H1 (cell line): ENCODE results near the gene PRODH. TPM values are rescaled to one million over a fixed set of nuclear protein-coding genes. Genes with fewer than 3 reads are reported as not detected.

Experiments used
- CTCF ChIA-PET: fragments of 300-600 bp; sonication (Branson Sonifier 250); formaldehyde crosslinking; loops from one replicate; lab custom pipeline; 2021; ENCODE audit not compliant: partially characterized antibody; lab: Charles Lee
- POLR2A ChIA-PET: fragments of 300-600 bp; sonication (Branson Sonifier 250); formaldehyde crosslinking; loops from one replicate; lab custom pipeline; 2021; ENCODE audit warnings: inconsistent platforms; ENCODE audit not compliant: partially characterized antibody; lab: Charles Lee
- DNase-seq, 2 experiments: peaks; one replicate each; pipeline versions ENCODE4 v3.0.0 to v3.0.0-alpha.2; 2010 to 2022; ENCODE audit warnings: low spot score in 2 of 2, low read depth in 1 of 2, mixed read lengths in 1 of 2
- FAIRE-seq: peaks from 2 replicates; lab custom pipeline; 2011; peaks lifted over from hg19 to GRCh38; lab: Jason Lieb, UNC
- H2AFZ ChIP-seq: 2 replicates; pipeline ENCODE4 v1.8.1; 2012; ENCODE audit warnings: low read length, inconsistent platforms
- H2AK5ac ChIP-seq: 2 replicates; pipeline ENCODE4 v1.6.1; 2013; ENCODE audit warnings: low read depth, low read length
- H2BK120ac ChIP-seq: replicated peaks from 2 replicates; pipeline ENCODE3; 2013; ENCODE audit warnings: low read depth, low read length, inconsistent platforms
- H2BK12ac ChIP-seq: 2 replicates; pipeline ENCODE4 v1.6.1; 2013; ENCODE audit warnings: low read depth, low read length
- H2BK15ac ChIP-seq: 2 replicates; pipeline ENCODE4 v1.6.1; 2013; ENCODE audit warnings: low read length
- H2BK20ac ChIP-seq: 2 replicates; pipeline ENCODE4 v1.6.1; 2013; ENCODE audit warnings: low read length
- H2BK5ac ChIP-seq: 2 replicates; pipeline ENCODE4 v1.6.1; 2013; ENCODE audit warnings: low read depth, low read length
- H3K14ac ChIP-seq: 2 replicates; pipeline ENCODE4 v1.6.1; 2013; ENCODE audit warnings: inconsistent platforms; ENCODE audit not compliant: insufficient read length
- H3K18ac ChIP-seq: 2 replicates; pipeline ENCODE4 v1.6.1; 2013; ENCODE audit warnings: low read length; ENCODE audit errors: extremely low read depth
- H3K23ac ChIP-seq: 2 replicates; pipeline ENCODE4 v1.6.1; 2013; ENCODE audit warnings: inconsistent platforms; ENCODE audit not compliant: insufficient read length
- H3K23me2 ChIP-seq: 2 replicates; pipeline ENCODE4 v1.6.1; 2013; ENCODE audit warnings: low read depth, low read length
- H3K27ac ChIP-seq: 2 replicates; pipeline ENCODE4 v1.6.1; 2011; ENCODE audit warnings: low read depth, low read length, inconsistent platforms
- H3K27me3 ChIP-seq, 4 experiments: replicated peaks in 1 of 4; 1 replicate in 1 of 4; 2 replicates in 3 of 4; pipeline versions ENCODE4 v1.6.1 to v1.8.1; 2011 to 2013; ENCODE audit warnings: low read length in 3 of 4, mild to moderate bottlenecking in 3 of 4, inconsistent platforms in 2 of 4, mixed read lengths in 2 of 4, moderate library complexity in 1 of 4; ENCODE audit not compliant: control insufficient read depth in 3 of 4, insufficient read depth in 3 of 4; ENCODE audit errors: extremely low read depth in 1 of 4
- H3K36me3 ChIP-seq, 4 experiments: 2 replicates each; pipeline versions ENCODE4 v1.6.1 to v1.8.1; 2011 to 2013; ENCODE audit warnings: mild to moderate bottlenecking in 4 of 4, low read length in 3 of 4, moderate library complexity in 2 of 4, control low read depth in 1 of 4, inconsistent platforms in 1 of 4; ENCODE audit not compliant: insufficient read depth in 4 of 4, control insufficient read depth in 2 of 4
- H3K4ac ChIP-seq: replicated peaks from 2 replicates; pipeline ENCODE3; 2013; ENCODE audit warnings: low read length, low read depth, mixed read lengths, inconsistent platforms; ENCODE audit not compliant: insufficient read length
- H3K4me1 ChIP-seq, 4 experiments: replicated peaks in 1 of 4; 1 replicate in 1 of 4; 2 replicates in 3 of 4; pipeline versions ENCODE4 v1.6.1 to v1.8.1; 2011 to 2013; ENCODE audit warnings: low read length in 3 of 4, inconsistent platforms in 2 of 4, mixed read lengths in 1 of 4; ENCODE audit not compliant: insufficient read depth in 4 of 4, control insufficient read depth in 3 of 4
- H3K4me2 ChIP-seq, 2 experiments: 2 replicates each; pipeline versions ENCODE4 v1.6.1 to v1.8.1; 2011 to 2013; ENCODE audit warnings: low read depth in 2 of 2, low read length in 2 of 2, control low read depth in 1 of 2, inconsistent platforms in 1 of 2, mild to moderate bottlenecking in 1 of 2; ENCODE audit not compliant: insufficient read depth in 1 of 2
- H3K4me3 ChIP-seq, 4 experiments: fragments of 200-600, 300-600 bp in 1 of 4; sonication (generic), shearing (Covaris generic), sonication (Bioruptor Twin) in 1 of 4; 2 replicates each; pipeline versions ENCODE4 v1.5.1 to v1.8.1; 2011 to 2016; ENCODE audit warnings: low read length in 4 of 4, low read depth in 3 of 4, control low read depth in 2 of 4, inconsistent platforms in 2 of 4, mild to moderate bottlenecking in 2 of 4, mixed read lengths in 1 of 4, moderate library complexity in 1 of 4; ENCODE audit not compliant: insufficient read depth in 2 of 4; ENCODE audit errors: extremely low read depth in 1 of 4
- H3K56ac ChIP-seq: replicated peaks from 2 replicates; pipeline ENCODE3; 2013; ENCODE audit warnings: low read depth, mild to moderate bottlenecking, mixed read lengths, low read length, inconsistent platforms; ENCODE audit not compliant: insufficient read length
- H3K79me1 ChIP-seq: 2 replicates; pipeline ENCODE4 v1.6.1; 2013; ENCODE audit warnings: low read depth, low read length, control low read depth
- H3K79me2 ChIP-seq, 2 experiments: 2 replicates each; pipeline versions ENCODE4 v1.6.1 to v1.8.1; 2012 to 2013; ENCODE audit warnings: low read length in 2 of 2, mild to moderate bottlenecking in 2 of 2, inconsistent platforms in 1 of 2; ENCODE audit not compliant: insufficient read depth in 2 of 2, control insufficient read depth in 1 of 2
- H3K9ac ChIP-seq, 4 experiments: replicated peaks in 1 of 4; 1 replicate in 1 of 4; 2 replicates in 3 of 4; pipeline versions ENCODE4 v1.6.1 to v1.8.1; 2011 to 2013; ENCODE audit warnings: low read depth in 3 of 4, low read length in 3 of 4, control low read depth in 2 of 4, mild to moderate bottlenecking in 2 of 4, moderate library complexity in 2 of 4, inconsistent platforms in 1 of 4; ENCODE audit errors: extremely low read depth in 1 of 4
- H3K9me3 ChIP-seq, 2 experiments: 2 replicates each; pipeline versions ENCODE4 v1.6.1 to v1.8.1; 2012 to 2013; ENCODE audit warnings: mild to moderate bottlenecking in 2 of 2, moderate library complexity in 2 of 2, control low read depth in 1 of 2, inconsistent platforms in 1 of 2, low read depth in 1 of 2, low read length in 1 of 2, mixed read lengths in 1 of 2; ENCODE audit not compliant: insufficient read depth in 2 of 2
- H4K20me1 ChIP-seq, 2 experiments: replicated peaks in 1 of 2; 2 replicates each; pipeline versions ENCODE3 to v1.8.1; 2011 to 2013; ENCODE audit warnings: inconsistent platforms in 2 of 2, low read length in 2 of 2, mild to moderate bottlenecking in 1 of 2; ENCODE audit not compliant: insufficient read depth in 2 of 2, control insufficient read depth in 1 of 2
- H4K5ac ChIP-seq: 2 replicates; pipeline ENCODE4 v1.6.1; 2013; ENCODE audit warnings: low read length, low read depth, mixed read lengths, inconsistent platforms; ENCODE audit not compliant: insufficient read length
- H4K8ac ChIP-seq: 2 replicates; pipeline ENCODE4 v1.8.0; 2013; ENCODE audit warnings: mild to moderate bottlenecking, moderate library complexity, low read length, inconsistent platforms; ENCODE audit not compliant: insufficient read depth; ENCODE audit errors: extremely low read depth
- H4K91ac ChIP-seq: replicated peaks from 2 replicates; pipeline ENCODE3; 2013; ENCODE audit warnings: low read length, mixed read lengths, inconsistent platforms; ENCODE audit not compliant: insufficient read length
- ASH2L ChIP-seq: fragments of 200-600, 300-600 bp; sonication (generic); IDR thresholded peaks from one replicate; pipeline ENCODE4 v1.7.1; 2017; ENCODE audit warnings: low read length
- CHD2 ChIP-seq: IDR thresholded peaks from 2 replicates; pipeline ENCODE4 v1.6.1; 2012; ENCODE audit warnings: low read length, improper control_type of control experiment
- CREB1 ChIP-seq: IDR thresholded peaks from 2 replicates; pipeline ENCODE4 v1.6.1; 2012; ENCODE audit warnings: inconsistent platforms
- EZH2 ChIP-seq: fragments of 200-600 bp; sonication (generic); IDR thresholded peaks from 2 replicates; pipeline ENCODE4 v1.7.1; 2012; ENCODE audit warnings: low read depth, mild to moderate bottlenecking, moderate library complexity, low read length, inconsistent platforms; ENCODE audit not compliant: severe bottlenecking
- NANOG ChIP-seq: IDR thresholded peaks from 2 replicates; pipeline ENCODE4 v1.6.1; 2011; ENCODE audit warnings: low read length, low read depth, mild to moderate bottlenecking, inconsistent platforms; ENCODE audit not compliant: insufficient read depth, poor library complexity, severe bottlenecking
- RAD21 ChIP-seq, 2 experiments: IDR thresholded peaks in 1 of 2; conservative IDR thresholded peaks in 1 of 2; 2 replicates each; pipeline ENCODE4 v1.6.1; 2011; ENCODE audit warnings: low read depth in 2 of 2, low read length in 2 of 2, improper control_type of control experiment in 1 of 2, inconsistent platforms in 1 of 2, mild to moderate bottlenecking in 1 of 2, moderate library complexity in 1 of 2
- SP2 ChIP-seq: IDR thresholded peaks from 2 replicates; pipeline ENCODE4 v1.6.1; 2012; ENCODE audit warnings: mild to moderate bottlenecking, low read length, inconsistent platforms
- TAF1 ChIP-seq: IDR thresholded peaks from 2 replicates; pipeline ENCODE4 v1.6.1; 2011; ENCODE audit warnings: mild to moderate bottlenecking, low read depth, low read length
- TEAD4 ChIP-seq: IDR thresholded peaks from 2 replicates; pipeline ENCODE4 v1.6.1; 2012; ENCODE audit warnings: low read depth, low read length, inconsistent platforms, mixed read lengths
- USF2 ChIP-seq: IDR thresholded peaks from 2 replicates; pipeline ENCODE4 v1.6.1; 2011; ENCODE audit warnings: low read length, improper control_type of control experiment
- WGBS, 2 experiments: shearing (Covaris generic) in 1 of 2; methylation state at CpG; one replicate each; pipeline versions ENCODE4 v1.1.6 to v1.1.7; 2013 to 2015; ENCODE audit warnings: low lambda C conversion rate in 2 of 2, mixed read lengths in 2 of 2, inconsistent platforms in 1 of 2, low coverage in 1 of 2, missing lambda C conversion rate in 1 of 2; ENCODE audit not compliant: insufficient replicate concordance in 2 of 2, insufficient coverage in 1 of 2, insufficient read length in 1 of 2; ENCODE audit errors: extremely low coverage in 1 of 2, missing lambda C conversion rate in 1 of 2; 5-methylcytosine and 5-hydroxymethylcytosine counted together
- long read RNA-seq, 2 experiments: library from RNA in 1 of 2; library from capped mRNA in 1 of 2; stranded (forward); transcript quantifications; one replicate each; pipeline ENCODE4 v2.0.0, GENCODE V29; 2021; ENCODE audit warnings: inconsistent platforms in 1 of 2
- polyA minus RNA-seq, 3 experiments: library from RNA; depleted of rRNA, polyadenylated mRNA; stranded (reverse); fragments of >200 nt; gene quantifications; 1 replicate in 2 of 3; 2 replicates in 1 of 3; pipeline ENCODE4 v1.2.3, GENCODE V29; 2011
- polyA plus RNA-seq, 7 experiments: library from polyadenylated mRNA; depleted of rRNA in 3 of 7; stranded (reverse) in 5 of 7; unstranded in 2 of 7; fragments of >200 nt in 5 of 7; fragments of 200-250 nt in 2 of 7; gene quantifications; 1 replicate in 5 of 7; 2 replicates in 1 of 7; 4 replicates in 1 of 7; pipeline versions ENCODE4 v1.2.1 to v1.2.3, GENCODE V29; 2011 to 2013; ENCODE audit warnings: missing spikeins in 2 of 7, mixed read lengths in 2 of 7
- total RNA-seq: library from RNA; stranded (reverse); fragmentation: NEBNext Ultra II Directional; extraction: Animal tissue kit (Norgen Biotek cat#: 25700); gene quantifications from 2 replicates; pipeline ENCODE4 v1.2.1, GENCODE V29; 2021

The PRODH gene
- total RNA-seq (27.5 and 27.6 TPM in 2 replicates), polyA plus RNA-seq (2011; rRNA removed) (45.6 and 80.9 TPM in 2 replicates), polyA minus RNA-seq (2011; rRNA and poly(A)+ RNA removed) (32.0 and 33.4 TPM in 2 replicates)
- polyA plus RNA-seq (2011; cell fraction: cytosol; rRNA removed), result 79.8 TPM
- polyA plus RNA-seq (2011; cell fraction: nucleus; rRNA removed), result 364 TPM
- 28.3 to 68.7 TPM (median 53.5 TPM) in 4 replicates for polyA plus RNA-seq (2012, experiment 1 of 2)
- 19.4 TPM for polyA plus RNA-seq (2012, experiment 2 of 2)
- polyA plus RNA-seq (2013, experiment 1 of 2), result 7.1 TPM
- polyA plus RNA-seq (2013, experiment 2 of 2), result 6.3 TPM
- 49.8 TPM for polyA minus RNA-seq (2011; cell fraction: cytosol; rRNA and poly(A)+ RNA removed)
- polyA minus RNA-seq (2011; cell fraction: nucleus; rRNA and poly(A)+ RNA removed), result 99.3 TPM
- long read RNA-seq, experiment 1, partial matches to known transcripts, result 2 of 3 reads
- long read RNA-seq, experiment 1, other reads (novel, unspliced or antisense), result 1 of 3 reads
- long read RNA-seq, experiment 2, result 0 reads

DNA sequence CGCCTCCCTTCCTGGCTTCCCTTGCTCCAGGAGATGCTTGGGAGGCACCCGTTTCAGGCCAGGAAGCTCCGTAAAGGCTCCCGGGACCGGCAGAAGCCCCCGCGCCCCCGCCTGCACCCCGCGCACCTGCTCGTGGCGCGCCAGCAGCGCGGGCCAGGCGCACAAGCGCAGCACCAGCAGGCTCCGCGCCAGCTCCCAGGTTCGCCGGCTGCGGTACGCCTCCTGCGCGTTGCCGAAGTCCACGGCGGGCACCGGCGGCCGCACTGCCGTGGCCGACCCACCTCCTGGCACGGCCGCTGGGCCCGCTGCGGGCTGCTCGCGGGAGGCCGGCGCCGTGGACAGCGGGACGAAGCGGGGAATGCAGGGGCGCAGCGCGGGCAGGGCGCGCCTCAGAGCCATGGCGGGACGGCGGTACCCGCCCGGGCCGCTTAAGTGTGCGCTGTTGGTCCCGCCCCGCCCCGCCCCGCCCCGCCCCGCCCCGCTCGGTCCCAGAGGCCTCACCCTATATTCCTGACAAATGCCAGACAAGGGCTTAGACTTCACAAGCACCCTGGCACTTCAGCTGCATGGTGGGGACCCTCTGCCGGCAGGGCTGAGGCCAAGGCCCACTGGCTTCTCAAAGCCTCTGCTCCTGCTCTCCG lies at the start of gene PRODH:
PRODH (minus strand) TSS at position 405 of the 641 bp plus-strand sequence; CDS start at position 399, 6 bp downstream.
- no peak within 1 kb of the TSS for H4K8ac ChIP-seq
- H3K9ac ChIP-seq, result no peak within 1 kb of the TSS
- POLR2A ChIA-PET, result interaction anchor here (0.7 to 2.4 kb wide), 7 partner anchors 9 to 30 kb away, joined by 3 to 22 read pairs (median 4); partner anchors contain the start of gene DGCR6
- H2BK5ac ChIP-seq, result no peak within 1 kb of the TSS
- H4K91ac ChIP-seq, result no peak within 1 kb of the TSS
- no peak within 1 kb of the TSS for H3K14ac ChIP-seq
- H2BK120ac ChIP-seq, result no peak within 1 kb of the TSS
- H3K23ac ChIP-seq, result no peak within 1 kb of the TSS
- H3K4ac ChIP-seq, result no peak within 1 kb of the TSS
- H4K5ac ChIP-seq, result no peak within 1 kb of the TSS
- DNase-seq, result no peak
- H3K4me1 ChIP-seq, result no peaks in the 10 kb centered on the region
- CTCF ChIA-PET, result interaction anchor here (0.6 to 2.2 kb wide), 5 partner anchors 13 to 998 kb away, joined by 4 to 11 read pairs (median 5); partner anchors contain the start of gene DGCR6
- no peak for FAIRE-seq
- no CpG with 5 or more reads among the region's 67 CpGs for WGBS, 2 experiments
- H3K23me2 ChIP-seq, result no peaks in the 10 kb centered on the region
- H3K4me2 ChIP-seq, result no peak within 1 kb of the TSS
- H3K18ac ChIP-seq, result no peak within 1 kb of the TSS
- H2AK5ac ChIP-seq, result no peak within 1 kb of the TSS
- H3K9me3 ChIP-seq, result no peaks in the 10 kb centered on the region
- H3K79me2 ChIP-seq, result no peaks in the 10 kb centered on the region
- H3K27me3 ChIP-seq, result no peaks in the 10 kb centered on the region
- no peak within 1 kb of the TSS for H3K56ac ChIP-seq
- H2AFZ ChIP-seq, result no peak within 1 kb of the TSS
- H4K20me1 ChIP-seq, result no peaks in the 10 kb centered on the region
- no peaks in the 10 kb centered on the region for H3K36me3 ChIP-seq
- H2BK12ac ChIP-seq, result no peak within 1 kb of the TSS
- H2BK15ac ChIP-seq, result no peak within 1 kb of the TSS
- no peak within 1 kb of the TSS for H3K4me3 ChIP-seq
- H3K27ac ChIP-seq, result no peak within 1 kb of the TSS
- H3K79me1 ChIP-seq, result no peaks in the 10 kb centered on the region
- H2BK20ac ChIP-seq, result no peak within 1 kb of the TSS
- TF ChIP-seq TEAD4 (no peak), RAD21 (IDR thresholded peaks at IDR 0.05 in 1 of 2, conservative IDR thresholded peaks at IDR 0.05 in 1 of 2; ENCODE audit: low read depth in 2 of 2, low read length in 2 of 2) (no peak), ASH2L (no peak), USF2 (no peak), CHD2 (no peak), NANOG (no peak), SP2 (no peak), TAF1 (no peak), EZH2 (no peak), CREB1 (no peak)
